Adipocyte (in vitro differentiated cells): ENCODE results near the gene VWF.
A peak's percentile ranks its signal among the peaks of the same experiment; 100 is the strongest.
"Not testable (repeated sequence)": the region's sequence is repeated elsewhere in the genome, so short reads cannot be mapped to it uniquely, and the experiment has no call there.

Source experiments
- DNase-seq: peaks from one replicate; pipeline ENCODE4 v3.0.0-alpha.2; 2015; ENCODE audit warnings: low read depth
- H3K27me3 ChIP-seq: replicated peaks from 2 replicates; pipeline ENCODE4 v1.7.0; 2013; ENCODE audit warnings: mild to moderate bottlenecking, low read length, moderate library complexity; ENCODE audit not compliant: control insufficient read depth, insufficient read depth
- H3K36me3 ChIP-seq: 2 replicates; pipeline ENCODE4 v1.7.0; 2013; ENCODE audit warnings: low read length, mild to moderate bottlenecking, moderate library complexity; ENCODE audit not compliant: control insufficient read depth, insufficient read depth, severe bottlenecking
- H3K4me1 ChIP-seq: 2 replicates; pipeline ENCODE4 v1.7.0; 2013; ENCODE audit warnings: mild to moderate bottlenecking, low read length, moderate library complexity; ENCODE audit not compliant: control insufficient read depth, insufficient read depth
- H3K4me3 ChIP-seq: 2 replicates; pipeline ENCODE4 v1.7.0; 2013; ENCODE audit warnings: mild to moderate bottlenecking, low read length, moderate library complexity
- H3K9ac ChIP-seq: 2 replicates; pipeline ENCODE4 v1.7.0; 2013; ENCODE audit warnings: mild to moderate bottlenecking, low read length, moderate library complexity
- H3K9me3 ChIP-seq: 2 replicates; pipeline ENCODE4 v1.7.0; 2013; ENCODE audit warnings: mild to moderate bottlenecking, low read length, moderate library complexity; ENCODE audit not compliant: control insufficient read depth

VWF gene

DNA sequence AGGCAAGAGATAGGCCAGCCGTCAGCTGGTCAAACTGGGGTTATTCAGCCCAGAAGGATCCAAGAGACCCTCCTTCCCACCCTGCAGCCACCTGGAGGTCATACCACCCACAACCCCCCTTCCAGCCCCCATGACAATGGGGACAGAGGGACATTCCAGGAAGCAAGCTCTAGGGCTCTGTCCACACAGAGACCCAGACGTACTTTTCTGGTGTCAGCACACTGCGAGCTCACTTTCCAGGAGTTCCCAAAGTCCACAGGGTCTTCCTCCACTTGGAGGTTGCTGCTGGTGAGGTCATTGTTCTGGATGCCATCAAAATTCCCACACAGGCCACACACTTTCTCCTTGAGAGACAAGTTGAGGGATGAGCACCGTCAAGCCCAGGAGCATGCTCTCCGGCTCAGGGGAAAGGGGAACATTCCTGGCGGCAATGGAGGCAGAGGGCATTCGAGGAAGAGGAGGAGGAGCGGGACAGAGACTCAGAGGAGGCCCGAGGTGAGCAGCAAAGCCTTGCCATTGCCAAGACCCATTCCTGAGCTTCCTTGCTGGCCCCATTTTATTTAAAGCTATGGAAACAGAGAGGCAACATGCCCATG, 98.7 kb downstream of the VWF start:
- H3K9me3 ChIP-seq = peaks cover 13% of the 10 kb centered on the region
- not testable (repeated sequence) for H3K4me3 ChIP-seq, H3K4me1 ChIP-seq, H3K27me3 ChIP-seq, DNase-seq, H3K9ac ChIP-seq, H3K36me3 ChIP-seq

DNA sequence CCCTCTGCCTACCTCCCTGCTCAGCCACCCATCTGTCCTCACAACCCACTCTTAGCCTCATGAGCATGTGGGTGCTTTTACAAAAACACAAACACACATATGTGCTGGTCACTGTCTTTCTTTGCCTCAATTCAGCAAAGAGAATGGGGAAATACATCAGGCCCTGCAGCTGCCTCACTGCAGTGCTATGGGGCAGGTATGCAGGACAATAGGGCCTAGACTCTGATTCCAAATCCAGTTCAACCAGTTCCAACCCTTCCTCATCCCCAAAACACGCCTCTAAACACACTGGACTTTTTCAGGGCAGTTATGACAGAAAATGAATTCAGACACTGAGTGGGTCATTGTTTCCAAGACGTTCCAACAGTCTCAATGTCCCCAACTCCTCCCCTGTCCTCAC, 100.4 kb downstream of the VWF start:
- not testable (repeated sequence) for H3K4me1 ChIP-seq, H3K27me3 ChIP-seq, DNase-seq, H3K36me3 ChIP-seq, H3K4me3 ChIP-seq, H3K9ac ChIP-seq
- peaks cover 11% of the 10 kb centered on the region for H3K9me3 ChIP-seq

DNA sequence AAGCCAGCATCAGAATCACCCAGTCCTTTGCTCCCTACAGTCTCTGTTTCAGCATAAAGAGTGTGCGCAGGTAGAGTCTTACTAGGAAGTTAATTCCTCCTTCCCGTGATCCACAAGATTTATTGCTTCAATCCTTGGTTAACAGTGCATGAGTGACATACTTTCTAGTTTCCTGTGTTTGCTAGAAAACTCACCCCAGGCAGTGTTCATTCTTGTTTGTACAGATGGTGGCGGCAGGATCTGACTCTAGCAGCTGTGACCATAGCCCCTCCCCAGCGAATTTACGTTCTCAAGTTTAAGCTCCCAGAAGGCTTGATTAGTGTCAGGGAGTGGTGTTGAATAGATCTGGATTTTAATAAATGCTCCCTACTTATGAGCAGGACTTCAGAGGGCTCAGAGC, 103.5 kb downstream of the VWF start:
- no peaks in the 10 kb centered on the region for H3K9me3 ChIP-seq
- no peak overlapping the region for H3K4me3 ChIP-seq
- peak; percentile 19 for DNase-seq
- H3K4me1 ChIP-seq = no peaks in the 10 kb centered on the region
- no peaks in the 10 kb centered on the region for H3K36me3 ChIP-seq
- no peaks in the 10 kb centered on the region for H3K27me3 ChIP-seq
- H3K9ac ChIP-seq = no peak overlapping the region

DNA sequence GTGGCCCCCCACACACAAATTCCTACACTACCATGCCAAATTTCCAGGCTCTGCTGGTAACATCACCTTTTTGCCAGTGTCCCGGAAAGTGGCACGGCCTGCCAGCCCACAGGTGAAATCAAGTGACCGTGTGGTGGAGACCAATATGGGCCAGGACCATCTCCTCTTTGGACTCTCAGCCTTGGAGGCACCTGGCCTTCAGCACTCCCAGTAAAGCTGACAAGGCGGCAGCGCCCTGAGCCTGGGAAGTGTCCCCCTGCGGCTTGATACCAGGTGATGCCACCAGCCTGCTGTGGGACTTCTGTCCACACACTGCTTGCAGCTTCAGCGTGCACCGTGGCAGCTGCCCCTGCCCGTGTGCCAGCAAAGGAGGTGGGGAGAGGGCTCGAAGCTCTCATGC, 104.0 kb downstream of the VWF start:
- H3K27me3 ChIP-seq, DNase-seq, H3K36me3 ChIP-seq, H3K4me1 ChIP-seq, H3K4me3 ChIP-seq, H3K9ac ChIP-seq, H3K9me3 ChIP-seq: not testable (repeated sequence)

DNA sequence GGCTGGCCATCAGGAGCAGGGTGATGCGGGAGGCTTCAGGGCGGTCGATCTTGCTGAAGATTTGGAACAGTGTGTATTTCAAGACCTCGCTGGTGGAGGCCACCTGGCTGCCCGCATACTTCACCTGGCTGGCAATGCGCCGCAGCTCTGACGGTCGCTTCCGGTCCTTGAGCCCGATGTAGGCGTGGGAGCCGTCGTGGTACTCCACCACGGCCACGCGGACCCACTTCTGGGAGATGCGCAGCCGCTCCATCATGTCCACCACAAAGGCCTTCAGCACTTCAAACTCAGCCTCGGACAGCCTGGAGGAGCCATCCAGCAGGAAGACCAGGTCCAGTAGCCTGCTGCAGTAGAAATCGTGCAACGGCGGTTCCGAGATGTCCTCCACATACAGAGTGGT, 105.2 kb downstream of the VWF start:
- not testable (repeated sequence) for H3K36me3 ChIP-seq, H3K4me3 ChIP-seq, DNase-seq, H3K9me3 ChIP-seq, H3K4me1 ChIP-seq, H3K9ac ChIP-seq, H3K27me3 ChIP-seq

DNA sequence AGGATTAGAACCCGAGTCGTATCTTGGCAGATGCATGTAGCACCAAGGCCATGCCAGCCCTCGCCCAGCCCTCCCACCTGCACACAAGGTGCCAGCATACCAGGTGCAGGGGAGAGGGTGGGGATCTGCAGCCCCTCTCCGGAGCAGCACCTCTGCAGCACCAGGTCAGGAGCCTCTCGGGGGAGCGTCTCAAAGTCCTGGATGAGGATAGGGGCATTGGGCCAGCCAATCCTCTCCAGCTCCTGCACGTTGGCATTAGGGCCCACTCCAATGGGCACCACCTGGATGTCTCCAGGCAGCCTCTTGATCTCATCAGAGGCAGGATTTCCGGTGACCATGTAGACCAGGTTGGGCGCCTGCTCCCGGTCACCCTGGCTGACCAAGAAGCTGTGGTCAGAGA, 106.2 kb downstream of the VWF start:
- no peaks in the 10 kb centered on the region for H3K4me1 ChIP-seq
- DNase-seq = no peak
- H3K9me3 ChIP-seq = no peaks in the 10 kb centered on the region
- H3K27me3 ChIP-seq = no peaks in the 10 kb centered on the region
- no peak overlapping the region for H3K9ac ChIP-seq
- H3K36me3 ChIP-seq = no peaks in the 10 kb centered on the region
- no peak overlapping the region for H3K4me3 ChIP-seq

DNA sequence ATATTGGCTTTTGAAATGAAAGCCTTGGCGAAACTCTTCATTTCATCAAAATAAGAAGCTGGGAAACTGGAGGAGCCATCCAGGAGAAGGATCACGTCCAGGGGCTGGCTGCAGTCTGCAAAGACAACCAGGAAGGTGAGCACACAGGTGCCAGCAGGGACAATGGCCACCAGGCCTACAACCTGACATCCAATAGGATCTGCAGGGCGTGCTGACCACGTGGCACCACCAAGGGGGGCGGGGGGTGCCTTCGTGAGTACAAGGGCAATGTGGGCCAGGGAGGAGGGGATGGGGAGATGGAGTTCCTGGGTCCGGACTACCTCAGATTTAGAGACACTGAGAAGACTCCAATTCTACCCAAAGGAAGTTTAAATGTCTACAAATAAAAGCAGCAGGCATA, 107.7 kb downstream of the VWF start:
- H3K9me3 ChIP-seq = no peaks in the 10 kb centered on the region
- no peak overlapping the region for H3K4me3 ChIP-seq
- no peak for DNase-seq
- H3K27me3 ChIP-seq = no peaks in the 10 kb centered on the region
- no peak overlapping the region for H3K9ac ChIP-seq
- no peaks in the 10 kb centered on the region for H3K36me3 ChIP-seq
- no peaks in the 10 kb centered on the region for H3K4me1 ChIP-seq

DNA sequence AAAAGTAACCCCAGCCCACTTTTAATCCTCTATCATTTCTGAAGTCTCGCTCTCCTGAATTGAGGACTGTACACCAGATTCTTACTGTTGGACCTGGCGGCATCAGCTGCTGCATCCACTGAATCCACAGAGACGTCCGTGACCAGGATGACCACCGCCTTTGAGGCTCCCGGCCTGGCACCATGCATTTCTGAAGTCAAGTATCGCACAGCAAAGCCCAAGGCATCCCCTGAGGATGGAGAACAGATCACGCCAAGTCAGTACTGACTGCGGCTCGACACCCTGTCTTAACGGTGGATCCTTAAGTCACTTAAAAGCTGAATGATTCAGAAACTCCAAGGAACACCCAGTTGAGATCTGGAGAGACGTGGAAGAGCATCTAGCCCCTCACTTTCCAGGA, 108.5 kb downstream of the VWF start:
- not testable (repeated sequence) for H3K9me3 ChIP-seq, H3K4me3 ChIP-seq, H3K9ac ChIP-seq, DNase-seq, H3K27me3 ChIP-seq, H3K36me3 ChIP-seq, H3K4me1 ChIP-seq

DNA sequence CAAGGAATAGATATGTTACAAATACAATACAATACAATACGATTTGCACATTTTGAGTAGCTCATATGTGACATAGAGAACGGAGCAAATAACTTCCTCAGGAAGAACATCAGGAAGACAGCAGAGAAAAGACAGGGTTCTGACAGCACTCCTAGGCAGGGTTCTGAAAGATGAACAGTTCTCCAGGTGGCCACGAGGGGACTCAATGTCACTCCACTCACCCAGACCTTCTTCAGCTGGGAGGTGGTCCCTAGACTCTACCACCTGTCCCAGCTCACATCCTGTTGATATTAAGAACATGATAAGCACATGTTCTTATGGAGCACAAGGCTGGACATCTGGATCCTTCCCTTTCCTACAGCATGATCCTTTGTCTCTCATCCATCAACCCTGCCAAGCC, 109.2 kb downstream of the VWF start:
- H3K4me3 ChIP-seq, H3K36me3 ChIP-seq, H3K9ac ChIP-seq, H3K9me3 ChIP-seq, H3K27me3 ChIP-seq, DNase-seq, H3K4me1 ChIP-seq: not testable (repeated sequence)

DNA sequence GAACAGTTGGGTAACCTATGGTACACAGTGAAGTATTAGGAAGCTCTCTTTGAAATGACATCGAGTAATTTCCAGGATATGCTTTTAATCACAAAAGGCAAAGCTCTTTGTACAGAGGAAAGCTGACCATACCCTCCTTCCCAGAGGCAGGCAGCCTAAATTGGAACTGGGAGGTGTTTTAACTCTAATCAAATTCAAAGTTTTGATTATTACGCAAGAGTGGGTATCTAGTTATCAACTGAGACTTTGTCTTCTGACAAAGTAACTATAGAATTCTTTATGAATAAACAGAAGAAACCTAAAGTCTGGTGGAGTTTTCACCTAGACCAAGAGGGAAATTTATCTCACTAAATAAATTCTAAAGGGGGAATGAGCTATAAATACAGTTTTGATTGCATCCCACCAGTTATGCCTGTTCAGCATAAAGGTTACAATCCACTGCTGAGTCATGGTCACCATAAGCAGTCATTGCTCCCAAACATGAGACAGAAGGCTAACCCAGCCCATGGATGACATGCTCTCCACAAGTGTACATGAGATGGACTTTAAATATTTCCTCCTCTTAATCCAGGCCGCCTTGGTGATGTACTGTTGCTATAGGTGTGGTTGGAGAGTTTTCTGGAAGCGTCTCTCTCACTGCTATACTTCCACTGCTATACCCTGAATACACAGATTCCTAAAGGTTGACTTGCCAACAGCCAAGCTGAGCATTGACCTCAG, 113.7 kb downstream of the VWF start:
- DNase-seq, H3K36me3 ChIP-seq, H3K4me1 ChIP-seq, H3K9ac ChIP-seq, H3K9me3 ChIP-seq, H3K27me3 ChIP-seq, H3K4me3 ChIP-seq: not testable (repeated sequence)

DNA sequence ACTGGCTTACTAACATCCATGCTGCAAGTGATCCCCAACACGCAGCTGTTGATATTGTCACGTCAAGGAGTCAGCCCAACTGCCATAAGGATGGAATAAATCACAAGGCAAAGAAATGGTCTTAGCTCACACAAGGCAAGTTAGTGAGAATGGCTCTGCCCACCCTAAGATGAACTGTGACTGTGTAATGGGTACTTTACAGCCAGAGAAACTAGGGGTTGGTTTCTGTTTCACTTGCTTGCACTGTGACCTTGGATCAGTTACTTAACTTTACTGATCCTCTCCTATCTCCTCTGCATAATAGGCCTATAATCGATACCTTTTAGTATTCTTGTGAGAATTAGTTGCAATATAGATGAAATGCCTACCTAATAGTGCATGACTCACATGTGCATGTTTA, 127.2 kb downstream of the VWF start:
- no peaks in the 10 kb centered on the region for H3K27me3 ChIP-seq
- no peaks in the 10 kb centered on the region for H3K36me3 ChIP-seq
- no peaks in the 10 kb centered on the region for H3K9me3 ChIP-seq
- DNase-seq = no peak
- no peaks in the 10 kb centered on the region for H3K4me1 ChIP-seq
- H3K9ac ChIP-seq = no peak overlapping the region
- H3K4me3 ChIP-seq = no peak overlapping the region

DNA sequence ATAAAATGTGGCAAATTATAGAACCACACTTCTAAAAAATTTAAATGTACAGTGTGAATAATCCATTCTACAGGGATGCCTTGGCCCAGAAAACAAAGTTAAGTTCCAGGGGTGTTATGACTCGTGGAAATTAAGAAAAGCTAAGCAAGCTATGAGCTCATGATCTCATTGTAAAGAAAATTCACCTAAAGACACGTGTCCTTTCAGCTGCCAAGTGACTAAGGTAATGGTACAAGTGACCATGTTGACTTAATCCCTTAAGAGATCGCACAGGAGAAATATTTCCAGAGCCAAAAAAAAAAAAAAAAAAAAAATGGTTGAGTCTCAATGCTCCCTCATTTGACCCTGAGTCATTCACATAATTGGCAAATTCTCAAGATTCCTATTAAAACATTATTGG, 128.0 kb downstream of the VWF start:
- Histone ChIP-seq H3K36me3 (no peaks in the 10 kb centered on the region), H3K4me1 (no peaks in the 10 kb centered on the region), H3K9me3 (no peaks in the 10 kb centered on the region), H3K9ac (no peak overlapping the region), H3K4me3 (no peak overlapping the region), H3K27me3 (no peaks in the 10 kb centered on the region)
- no peak for DNase-seq
